ENCODE data around the gene SH3RF1. TPM values are rescaled to one million over a fixed set of nuclear protein-coding genes. Genes with fewer than 3 reads are reported as not detected.
A peak's percentile ranks its signal among the peaks of the same experiment; 100 is the strongest.

The SH3RF1 gene
- total RNA-seq, 2 donors from 2014 or later, result 42.9 to 57.5 TPM

- TF ChIP-seq POLR2A (IDR thresholded peaks at IDR 0.05) (no peak), CTCF (IDR thresholded peaks at IDR 0.05) (no peak), POLR2AphosphoS5 (IDR thresholded peaks at IDR 0.05) (no peak)
- no peak overlapping the region for H3K4me3 ChIP-seq
- no peak overlapping the region for H3K27ac ChIP-seq
- 94% methylated on average over 7 of the region's 7 CpGs for WGBS
- H3K4me1 ChIP-seq (replicated peaks), result peaks cover 3% of the 10 kb centered on the region
- DNase-seq (ENCODE audit: low spot score), result no peak
- H3K36me3 ChIP-seq, result no peaks in the 10 kb centered on the region
- no peaks in the 10 kb centered on the region for H3K27me3 ChIP-seq (replicated peaks; ENCODE audit: insufficient read depth)
- intact Hi-C loops (cut with DNase I), result no loop called here
- no peaks in the 10 kb centered on the region for H3K9me3 ChIP-seq
Measured at GRCh38 chr4:169074117-169074516, 196.6 kb downstream of the SH3RF1 start.

GRCh38 chr4:169071747-169072146 lies 199.0 kb downstream of the SH3RF1 start:
- intact Hi-C loops (cut with DNase I), result no loop called here
- H3K9me3 ChIP-seq, result no peaks in the 10 kb centered on the region
- DNase-seq (ENCODE audit: low spot score), result no peak
- peak overlapping the region; percentile 88 to 89 for H3K27ac ChIP-seq
- no peak for TF ChIP-seq CTCF (IDR thresholded peaks at IDR 0.05)
- TF ChIP-seq POLR2A (IDR thresholded peaks at IDR 0.05), result no peak
- TF ChIP-seq POLR2AphosphoS5 (IDR thresholded peaks at IDR 0.05), result no peak
- peaks cover 3% of the 10 kb centered on the region for H3K4me1 ChIP-seq (replicated peaks)
- no peaks in the 10 kb centered on the region for H3K27me3 ChIP-seq (replicated peaks; ENCODE audit: insufficient read depth)
- 71% methylated on average over 6 of the region's 7 CpGs for WGBS
- H3K36me3 ChIP-seq, result no peaks in the 10 kb centered on the region
- H3K4me3 ChIP-seq, result no peak overlapping the region

- no peak for TF ChIP-seq CTCF (IDR thresholded peaks at IDR 0.05)
- peak; percentile 89 for TF ChIP-seq POLR2AphosphoS5 (IDR thresholded peaks at IDR 0.05)
- Histone ChIP-seq H3K4me1 (replicated peaks) (peaks cover 3% of the 10 kb centered on the region), H3K36me3 (no peaks in the 10 kb centered on the region), H3K27ac (peak overlapping the region; percentile 88 to 89), H3K27me3 (replicated peaks; ENCODE audit: insufficient read depth) (no peaks in the 10 kb centered on the region), H3K9me3 (no peaks in the 10 kb centered on the region), H3K4me3 (no peak overlapping the region)
- peak; percentile 87 for DNase-seq (ENCODE audit: low spot score)
- 43% methylated on average over 5 of the region's 5 CpGs for WGBS
- intact Hi-C loops (cut with DNase I), result no loop called here
Measured at GRCh38 chr4:169070895-169071218, 199.9 kb downstream of the SH3RF1 start.

GRCh38 chr4:169070071-169070894 lies 200.5 kb downstream of the SH3RF1 start:
- intact Hi-C loops (cut with DNase I), result no loop called here
- peak overlapping the region in 1 of 2 donors; percentile 2 for H3K4me3 ChIP-seq
- DNase-seq (ENCODE audit: low spot score), result peak; percentile 95
- peak overlapping the region; percentile 88 to 89 for H3K27ac ChIP-seq
- WGBS, result 24% methylated on average over 16 of the region's 16 CpGs
- no peaks in the 10 kb centered on the region for H3K9me3 ChIP-seq
- H3K27me3 ChIP-seq (replicated peaks; ENCODE audit: insufficient read depth), result no peaks in the 10 kb centered on the region
- TF ChIP-seq POLR2AphosphoS5 (IDR thresholded peaks at IDR 0.05) (peak; percentile 92), CTCF (IDR thresholded peaks at IDR 0.05) (peak in 1 of 4 experiments; percentile 1), POLR2A (IDR thresholded peaks at IDR 0.05) (no peak)
- H3K36me3 ChIP-seq, result no peaks in the 10 kb centered on the region
- H3K4me1 ChIP-seq (replicated peaks), result peaks cover 3% of the 10 kb centered on the region

- Histone ChIP-seq H3K4me3 (no peak overlapping the region), H3K27ac (peak overlapping the region; percentile 88 to 89), H3K4me1 (replicated peaks) (peaks cover 3% of the 10 kb centered on the region), H3K36me3 (no peaks in the 10 kb centered on the region), H3K9me3 (no peaks in the 10 kb centered on the region), H3K27me3 (replicated peaks; ENCODE audit: insufficient read depth) (no peaks in the 10 kb centered on the region)
- TF ChIP-seq CTCF (IDR thresholded peaks at IDR 0.05) (no peak), POLR2AphosphoS5 (IDR thresholded peaks at IDR 0.05) (no peak), POLR2A (IDR thresholded peaks at IDR 0.05) (no peak)
- DNase-seq (ENCODE audit: low spot score), result no peak
- 85% methylated on average over 8 of the region's 8 CpGs for WGBS
- intact Hi-C loops (cut with DNase I), result no loop called here
Measured at GRCh38 chr4:169068423-169068822, 202.3 kb downstream of the SH3RF1 start.

All from prostate gland (tissue), 2 donors.